ENCODE data around the gene EPAS1. TPM values are rescaled to one million over a fixed set of nuclear protein-coding genes. Genes with fewer than 3 reads are reported as not detected.
A peak's percentile ranks its signal among the peaks of the same experiment; 100 is the strongest.

The EPAS1 gene
- total RNA-seq, 6 experiments from 2014 or later = 101 to 232 (median 170) TPM

- DNase-seq (no peak), ATAC-seq (no peak)
- TF ChIP-seq POLR2A (IDR thresholded peaks at IDR 0.05) (no peak), CTCF (IDR thresholded peaks at IDR 0.05) (no peak)
- Histone ChIP-seq H3K4me3 (no peak overlapping the region), H3K4me1 (peaks cover 0 to 76% (median 22%) of the 10 kb centered on the region in 4 donors), H3K9me3 (no peaks in the 10 kb centered on the region), H3K27me3 (no peaks in the 10 kb centered on the region), H3K36me3 (no peaks in the 10 kb centered on the region), H3K27ac (peak overlapping the region in 1 of 3 donors; percentile 16)
- intact Hi-C loops (cut with DNase I) = no loop called here
- 73% methylated on average over 4 of the region's 4 CpGs for WGBS (ENCODE audit: insufficient coverage, low coverage, low lambda C conversion rate, missing lambda C conversion rate)
Measured at GRCh38 chr2:46340740-46341420, 43.7 kb downstream of the EPAS1 start.

GRCh38 chr2:46342566-46343315 lies 45.5 kb downstream of the EPAS1 start:
- Histone ChIP-seq H3K27me3 (no peaks in the 10 kb centered on the region), H3K36me3 (peaks cover 3 to 10% (median 7%) of the 10 kb centered on the region in 4 donors), H3K9me3 (no peaks in the 10 kb centered on the region), H3K27ac (no peak overlapping the region), H3K4me1 (peaks cover 0 to 65% (median 18%) of the 10 kb centered on the region in 4 donors), H3K4me3 (no peak overlapping the region)
- TF ChIP-seq POLR2A (IDR thresholded peaks at IDR 0.05) (no peak), CTCF (IDR thresholded peaks at IDR 0.05) (no peak)
- no peak for DNase-seq
- no peak for ATAC-seq
- 59% methylated on average over 7 of the region's 9 CpGs for WGBS (ENCODE audit: insufficient coverage, low coverage, low lambda C conversion rate, missing lambda C conversion rate)
- intact Hi-C loops (cut with DNase I) = no loop called here

GRCh38 chr2:46344706-46345105 lies 47.5 kb downstream of the EPAS1 start:
- Histone ChIP-seq H3K4me3 (no peak overlapping the region), H3K4me1 (peaks cover 0 to 45% (median 19%) of the 10 kb centered on the region in 4 donors), H3K27ac (no peak overlapping the region), H3K9me3 (no peaks in the 10 kb centered on the region), H3K36me3 (peaks cover 3 to 25% (median 12%) of the 10 kb centered on the region in 4 donors), H3K27me3 (no peaks in the 10 kb centered on the region)
- no peak for DNase-seq
- intact Hi-C loops (cut with DNase I) = no loop called here
- 36% methylated on average over 5 of the region's 5 CpGs for WGBS (ENCODE audit: insufficient coverage, low coverage, low lambda C conversion rate, missing lambda C conversion rate)
- ATAC-seq = no peak
- no peak for TF ChIP-seq POLR2A (IDR thresholded peaks at IDR 0.05)
- no peak for TF ChIP-seq CTCF (IDR thresholded peaks at IDR 0.05)

GRCh38 chr2:46345775-46346174 lies 48.6 kb downstream of the EPAS1 start:
- no peak for ATAC-seq

More at GRCh38 chr2:46345775-46346174, 48.6 kb downstream of the EPAS1 start:
- Histone ChIP-seq H3K36me3 (peaks cover 3 to 36% (median 19%) of the 10 kb centered on the region in 4 donors), H3K27me3 (no peaks in the 10 kb centered on the region), H3K9me3 (no peaks in the 10 kb centered on the region), H3K4me1 (peaks cover 0 to 34% (median 13%) of the 10 kb centered on the region in 4 donors), H3K4me3 (no peak overlapping the region), H3K27ac (no peak overlapping the region)
- DNase-seq = no peak
- TF ChIP-seq CTCF (IDR thresholded peaks at IDR 0.05) (no peak), POLR2A (IDR thresholded peaks at IDR 0.05) (no peak)
- intact Hi-C loops (cut with DNase I) = no loop called here
- 59% methylated on average over 3 of the region's 3 CpGs for WGBS (ENCODE audit: insufficient coverage, low coverage, low lambda C conversion rate, missing lambda C conversion rate)
